K562 (cell line): ENCODE measurements around the gene CFHR2. TPM values are rescaled to one million over a fixed set of nuclear protein-coding genes. Genes with fewer than 3 reads are reported as not detected.

Experiments
- NFE2 ChIP-seq: IDR thresholded peaks from 2 replicates; pipeline ENCODE4 v1.6.1; 2014; ENCODE audit warnings: antibody characterized with exemption, low read depth
- POLR2G ChIP-seq: fragments of 200-400 bp; formaldehyde crosslinking; IDR thresholded peaks from 2 replicates; pipeline ENCODE4 v1.6.1; 2017; ENCODE audit warnings: low read depth, mild to moderate bottlenecking, antibody characterized with exemption, low read length, moderate library complexity
- ZNF407 ChIP-seq: fragments of 450-650 bp; IDR thresholded peaks from 2 replicates; pipeline ENCODE4 v1.6.1; 2016; ENCODE audit warnings: low read depth
- polyA plus RNA-seq, 8 experiments: library from polyadenylated mRNA; depleted of rRNA in 4 of 8; stranded (reverse) in 5 of 8; unstranded in 3 of 8; fragments of >200 nt; fragmentation: Nextera tagmentation in 2 of 8; fragmentation: Illumina TruSeq in 1 of 8; extraction: Ambion mirVana in 2 of 8; extraction: Trizol in 1 of 8; gene quantifications; 2 replicates each; pipeline versions ENCODE4 v1.2.1 to v1.2.3, GENCODE V29; 2011 to 2014; ENCODE audit warnings: inconsistent platforms in 1 of 8, missing spikeins in 1 of 8
- total RNA-seq, 7 experiments: library from RNA; depleted of rRNA in 6 of 7; stranded (reverse); fragments of >200 nt in 6 of 7; fragmentation: Illumina TruSeq in 2 of 7; extraction: Trizol in 2 of 7; gene quantifications; 2 replicates each; pipeline versions ENCODE4 v1.2.1 to v1.2.3, GENCODE V29; 2011 to 2021; ENCODE audit warnings: low replicate concordance in 1 of 7
- TF ChIP-seq, protein P1 (sequence below): fragments of 200-600 bp; sonication (generic); IDR thresholded peaks from one replicate; pipeline ENCODE4 v1.6.1; 2012; ENCODE audit warnings: mild to moderate bottlenecking, low read depth, low read length, inconsistent platforms

CFHR2 gene
- total and polyA plus RNA-seq, 9 of the 15 experiments (the other 6 are each of a cell fraction or from before 2014, with no cell fraction given), result not detected

GRCh38 chr1:196960854-196961253 is 17.3 kb downstream of the CFHR2 start (continued):
- TF ChIP-seq, protein P1, sequence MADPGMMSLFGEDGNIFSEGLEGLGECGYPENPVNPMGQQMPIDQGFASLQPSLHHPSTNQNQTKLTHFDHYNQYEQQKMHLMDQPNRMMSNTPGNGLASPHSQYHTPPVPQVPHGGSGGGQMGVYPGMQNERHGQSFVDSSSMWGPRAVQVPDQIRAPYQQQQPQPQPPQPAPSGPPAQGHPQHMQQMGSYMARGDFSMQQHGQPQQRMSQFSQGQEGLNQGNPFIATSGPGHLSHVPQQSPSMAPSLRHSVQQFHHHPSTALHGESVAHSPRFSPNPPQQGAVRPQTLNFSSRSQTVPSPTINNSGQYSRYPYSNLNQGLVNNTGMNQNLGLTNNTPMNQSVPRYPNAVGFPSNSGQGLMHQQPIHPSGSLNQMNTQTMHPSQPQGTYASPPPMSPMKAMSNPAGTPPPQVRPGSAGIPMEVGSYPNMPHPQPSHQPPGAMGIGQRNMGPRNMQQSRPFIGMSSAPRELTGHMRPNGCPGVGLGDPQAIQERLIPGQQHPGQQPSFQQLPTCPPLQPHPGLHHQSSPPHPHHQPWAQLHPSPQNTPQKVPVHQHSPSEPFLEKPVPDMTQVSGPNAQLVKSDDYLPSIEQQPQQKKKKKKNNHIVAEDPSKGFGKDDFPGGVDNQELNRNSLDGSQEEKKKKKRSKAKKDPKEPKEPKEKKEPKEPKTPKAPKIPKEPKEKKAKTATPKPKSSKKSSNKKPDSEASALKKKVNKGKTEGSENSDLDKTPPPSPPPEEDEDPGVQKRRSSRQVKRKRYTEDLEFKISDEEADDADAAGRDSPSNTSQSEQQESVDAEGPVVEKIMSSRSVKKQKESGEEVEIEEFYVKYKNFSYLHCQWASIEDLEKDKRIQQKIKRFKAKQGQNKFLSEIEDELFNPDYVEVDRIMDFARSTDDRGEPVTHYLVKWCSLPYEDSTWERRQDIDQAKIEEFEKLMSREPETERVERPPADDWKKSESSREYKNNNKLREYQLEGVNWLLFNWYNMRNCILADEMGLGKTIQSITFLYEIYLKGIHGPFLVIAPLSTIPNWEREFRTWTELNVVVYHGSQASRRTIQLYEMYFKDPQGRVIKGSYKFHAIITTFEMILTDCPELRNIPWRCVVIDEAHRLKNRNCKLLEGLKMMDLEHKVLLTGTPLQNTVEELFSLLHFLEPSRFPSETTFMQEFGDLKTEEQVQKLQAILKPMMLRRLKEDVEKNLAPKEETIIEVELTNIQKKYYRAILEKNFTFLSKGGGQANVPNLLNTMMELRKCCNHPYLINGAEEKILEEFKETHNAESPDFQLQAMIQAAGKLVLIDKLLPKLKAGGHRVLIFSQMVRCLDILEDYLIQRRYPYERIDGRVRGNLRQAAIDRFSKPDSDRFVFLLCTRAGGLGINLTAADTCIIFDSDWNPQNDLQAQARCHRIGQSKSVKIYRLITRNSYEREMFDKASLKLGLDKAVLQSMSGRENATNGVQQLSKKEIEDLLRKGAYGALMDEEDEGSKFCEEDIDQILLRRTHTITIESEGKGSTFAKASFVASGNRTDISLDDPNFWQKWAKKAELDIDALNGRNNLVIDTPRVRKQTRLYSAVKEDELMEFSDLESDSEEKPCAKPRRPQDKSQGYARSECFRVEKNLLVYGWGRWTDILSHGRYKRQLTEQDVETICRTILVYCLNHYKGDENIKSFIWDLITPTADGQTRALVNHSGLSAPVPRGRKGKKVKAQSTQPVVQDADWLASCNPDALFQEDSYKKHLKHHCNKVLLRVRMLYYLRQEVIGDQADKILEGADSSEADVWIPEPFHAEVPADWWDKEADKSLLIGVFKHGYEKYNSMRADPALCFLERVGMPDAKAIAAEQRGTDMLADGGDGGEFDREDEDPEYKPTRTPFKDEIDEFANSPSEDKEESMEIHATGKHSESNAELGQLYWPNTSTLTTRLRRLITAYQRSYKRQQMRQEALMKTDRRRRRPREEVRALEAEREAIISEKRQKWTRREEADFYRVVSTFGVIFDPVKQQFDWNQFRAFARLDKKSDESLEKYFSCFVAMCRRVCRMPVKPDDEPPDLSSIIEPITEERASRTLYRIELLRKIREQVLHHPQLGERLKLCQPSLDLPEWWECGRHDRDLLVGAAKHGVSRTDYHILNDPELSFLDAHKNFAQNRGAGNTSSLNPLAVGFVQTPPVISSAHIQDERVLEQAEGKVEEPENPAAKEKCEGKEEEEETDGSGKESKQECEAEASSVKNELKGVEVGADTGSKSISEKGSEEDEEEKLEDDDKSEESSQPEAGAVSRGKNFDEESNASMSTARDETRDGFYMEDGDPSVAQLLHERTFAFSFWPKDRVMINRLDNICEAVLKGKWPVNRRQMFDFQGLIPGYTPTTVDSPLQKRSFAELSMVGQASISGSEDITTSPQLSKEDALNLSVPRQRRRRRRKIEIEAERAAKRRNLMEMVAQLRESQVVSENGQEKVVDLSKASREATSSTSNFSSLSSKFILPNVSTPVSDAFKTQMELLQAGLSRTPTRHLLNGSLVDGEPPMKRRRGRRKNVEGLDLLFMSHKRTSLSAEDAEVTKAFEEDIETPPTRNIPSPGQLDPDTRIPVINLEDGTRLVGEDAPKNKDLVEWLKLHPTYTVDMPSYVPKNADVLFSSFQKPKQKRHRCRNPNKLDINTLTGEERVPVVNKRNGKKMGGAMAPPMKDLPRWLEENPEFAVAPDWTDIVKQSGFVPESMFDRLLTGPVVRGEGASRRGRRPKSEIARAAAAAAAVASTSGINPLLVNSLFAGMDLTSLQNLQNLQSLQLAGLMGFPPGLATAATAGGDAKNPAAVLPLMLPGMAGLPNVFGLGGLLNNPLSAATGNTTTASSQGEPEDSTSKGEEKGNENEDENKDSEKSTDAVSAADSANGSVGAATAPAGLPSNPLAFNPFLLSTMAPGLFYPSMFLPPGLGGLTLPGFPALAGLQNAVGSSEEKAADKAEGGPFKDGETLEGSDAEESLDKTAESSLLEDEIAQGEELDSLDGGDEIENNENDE, result no peak
- TF ChIP-seq POLR2G, result no peak
- no peak for TF ChIP-seq NFE2
- no peak for TF ChIP-seq ZNF407
